ENCODE data around the gene FGD3.

DNA sequence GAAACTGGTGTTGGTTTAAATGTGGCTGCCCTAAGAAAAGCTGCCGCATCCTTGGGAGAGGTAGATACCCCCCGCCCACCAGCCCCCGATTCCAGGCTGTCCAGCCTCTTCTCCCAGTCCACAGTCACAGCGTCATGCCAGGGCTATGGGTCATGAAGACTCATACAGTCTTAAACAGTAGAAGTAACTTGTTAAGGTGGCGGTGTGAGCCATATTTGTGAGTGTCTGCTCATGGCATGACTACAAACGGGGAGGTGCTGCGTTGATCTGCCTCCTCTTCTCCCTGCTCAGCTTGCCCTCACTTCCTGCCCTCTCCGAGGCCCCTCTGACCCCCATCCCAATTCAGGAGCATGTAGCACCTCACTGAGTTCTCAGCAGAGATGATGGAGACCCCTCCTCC, 20.8 kb downstream of the FGD3 start:
- TF ChIP-seq, protein P1, sequence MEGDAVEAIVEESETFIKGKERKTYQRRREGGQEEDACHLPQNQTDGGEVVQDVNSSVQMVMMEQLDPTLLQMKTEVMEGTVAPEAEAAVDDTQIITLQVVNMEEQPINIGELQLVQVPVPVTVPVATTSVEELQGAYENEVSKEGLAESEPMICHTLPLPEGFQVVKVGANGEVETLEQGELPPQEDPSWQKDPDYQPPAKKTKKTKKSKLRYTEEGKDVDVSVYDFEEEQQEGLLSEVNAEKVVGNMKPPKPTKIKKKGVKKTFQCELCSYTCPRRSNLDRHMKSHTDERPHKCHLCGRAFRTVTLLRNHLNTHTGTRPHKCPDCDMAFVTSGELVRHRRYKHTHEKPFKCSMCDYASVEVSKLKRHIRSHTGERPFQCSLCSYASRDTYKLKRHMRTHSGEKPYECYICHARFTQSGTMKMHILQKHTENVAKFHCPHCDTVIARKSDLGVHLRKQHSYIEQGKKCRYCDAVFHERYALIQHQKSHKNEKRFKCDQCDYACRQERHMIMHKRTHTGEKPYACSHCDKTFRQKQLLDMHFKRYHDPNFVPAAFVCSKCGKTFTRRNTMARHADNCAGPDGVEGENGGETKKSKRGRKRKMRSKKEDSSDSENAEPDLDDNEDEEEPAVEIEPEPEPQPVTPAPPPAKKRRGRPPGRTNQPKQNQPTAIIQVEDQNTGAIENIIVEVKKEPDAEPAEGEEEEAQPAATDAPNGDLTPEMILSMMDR (conservative IDR thresholded peaks at IDR 0.05): no peak
- TF ChIP-seq ZFX (IDR thresholded peaks at IDR 0.05): no peak

Data from C4-2B (cell line).